Activated CD4-positive, alpha-beta T cell treated with anti-CD3 and anti-CD28 coated beads, Interleukin-2, amount 50 U/mL, for 16 hours (primary cell): ENCODE results near the gene S100A13.
A peak's percentile ranks its signal among the peaks of the same experiment; 100 is the strongest.

Experiments
- DNase-seq: peaks from one replicate; pipeline ENCODE4 v3.0.0-alpha.2; 2020

S100A13 gene

GRCh38 chr1:153624965-153625611, 2.2 kb downstream of the S100A13 start:
- DNase-seq = no peak

- no peak for DNase-seq
These were observed 4.2 kb downstream of the S100A13 start for GRCh38 chr1:153623101-153623500.

- no peak for DNase-seq
These were observed 8.1 kb downstream of the S100A13 start for GRCh38 chr1:153619171-153619570.

- DNase-seq = peak; percentile 82
These were observed 9.6 kb downstream of the S100A13 start for GRCh38 chr1:153617663-153618062.

DNA sequence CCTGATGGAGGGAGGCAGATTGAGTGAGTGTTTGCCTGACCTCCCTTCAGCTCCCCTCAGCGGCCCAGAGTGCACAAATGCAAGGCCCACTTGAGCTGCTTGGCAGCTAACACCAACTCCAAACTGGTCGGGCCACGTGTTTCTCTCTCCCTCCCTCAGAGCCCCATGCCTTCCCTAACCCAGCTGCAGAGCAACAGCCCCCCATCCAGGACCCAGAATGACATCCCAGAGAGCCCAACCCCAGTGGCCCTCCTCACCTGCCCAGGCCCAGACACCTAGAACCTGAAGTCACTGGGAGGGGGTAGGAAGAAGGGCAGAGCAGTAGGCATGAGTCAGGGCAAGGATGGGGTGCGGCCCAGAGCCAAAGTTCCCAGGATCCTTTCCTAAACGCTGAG, 10.4 kb downstream of the S100A13 start:
- no peak for DNase-seq

GRCh38 chr1:153616144-153616916, 11.0 kb downstream of the S100A13 start, which contains the start of gene S100A14:
S100A14 (minus strand) TSS chr1:153616325; CDS start chr1:153615858, 467 bp downstream.
- DNase-seq = no peak

DNA sequence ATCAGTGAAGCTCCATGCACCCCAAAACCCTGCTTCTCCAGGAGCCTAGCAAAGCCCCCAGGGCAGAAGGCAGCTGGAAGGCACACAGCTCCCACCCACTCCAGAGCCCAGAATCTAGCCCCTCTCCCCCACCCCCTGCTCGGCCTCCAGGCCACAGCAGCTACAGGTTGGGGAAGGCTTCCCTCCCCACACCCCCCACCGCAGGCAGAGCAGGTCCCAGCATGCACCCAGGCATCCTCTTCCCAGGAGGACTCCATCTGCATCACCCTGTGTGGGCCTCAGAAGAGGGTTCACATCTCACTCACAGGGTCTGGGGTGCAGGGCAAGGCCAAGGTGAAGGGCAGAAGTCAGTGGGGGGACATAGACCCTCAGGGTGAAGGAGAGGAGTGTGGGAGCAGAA, 11.9 kb downstream of the S100A13 start:
- no peak for DNase-seq

- no peak for DNase-seq
These were observed 12.4 kb downstream of the S100A13 start for GRCh38 chr1:153614906-153615305.

DNA sequence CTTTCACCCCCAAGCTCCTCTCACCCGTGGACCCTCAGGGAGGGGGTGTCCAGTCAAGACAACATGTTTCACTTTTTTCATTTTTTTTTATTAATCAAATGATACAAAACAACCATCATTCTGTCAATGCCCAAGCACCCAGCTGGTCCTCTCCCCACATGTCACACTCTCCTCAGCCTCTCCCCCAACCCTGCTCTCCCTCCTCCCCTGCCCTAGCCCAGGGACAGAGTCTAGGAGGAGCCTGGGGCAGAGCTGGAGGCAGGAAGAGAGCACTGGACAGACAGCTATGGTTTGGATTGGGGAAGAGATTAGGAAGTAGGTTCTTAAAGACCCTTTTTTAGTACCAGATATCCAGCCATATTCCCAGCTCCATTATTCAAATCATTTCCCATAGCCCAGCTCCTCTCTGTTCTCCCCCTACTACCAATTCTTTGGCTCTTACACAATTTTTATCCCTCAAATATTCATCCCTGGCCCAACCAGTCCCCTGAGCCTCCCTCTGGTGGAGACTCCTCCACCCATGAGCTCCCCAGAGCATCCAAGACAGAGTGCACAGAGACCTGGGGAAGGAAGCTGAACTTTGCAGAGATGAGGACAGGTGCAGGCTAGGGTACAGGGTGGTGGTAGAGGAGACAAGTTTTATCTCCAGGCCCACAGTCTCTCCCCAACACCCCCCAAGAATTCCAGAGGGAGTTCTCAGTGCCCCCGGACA, 13.0 kb downstream of the S100A13 start:
- no peak for DNase-seq

DNA sequence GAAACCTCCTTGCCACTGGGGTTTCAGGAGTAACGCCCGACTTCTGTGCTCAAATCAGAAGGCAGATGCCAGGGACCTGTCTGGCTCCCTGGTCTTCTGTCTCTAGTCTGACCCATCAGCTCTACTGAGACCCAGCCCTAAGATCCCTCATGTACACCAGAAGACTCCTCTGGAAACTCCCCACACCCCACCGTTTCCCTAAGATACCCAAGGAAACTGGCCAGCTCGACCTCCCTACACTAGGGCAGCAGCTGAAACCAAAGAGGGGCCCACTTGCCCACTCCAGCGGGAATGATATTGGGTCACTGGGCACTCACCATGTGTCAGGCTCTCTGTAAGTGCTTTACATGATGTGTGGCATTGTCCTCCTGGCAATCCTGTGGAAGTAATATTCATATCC, 13.9 kb downstream of the S100A13 start:
- no peak for DNase-seq

GRCh38 chr1:153612755-153613331, 14.5 kb downstream of the S100A13 start, which contains the start of gene S100A16:
S100A16 (minus strand) TSS chr1:153613137; CDS start chr1:153608151, 4,986 bp downstream.
- no peak for DNase-seq

DNA sequence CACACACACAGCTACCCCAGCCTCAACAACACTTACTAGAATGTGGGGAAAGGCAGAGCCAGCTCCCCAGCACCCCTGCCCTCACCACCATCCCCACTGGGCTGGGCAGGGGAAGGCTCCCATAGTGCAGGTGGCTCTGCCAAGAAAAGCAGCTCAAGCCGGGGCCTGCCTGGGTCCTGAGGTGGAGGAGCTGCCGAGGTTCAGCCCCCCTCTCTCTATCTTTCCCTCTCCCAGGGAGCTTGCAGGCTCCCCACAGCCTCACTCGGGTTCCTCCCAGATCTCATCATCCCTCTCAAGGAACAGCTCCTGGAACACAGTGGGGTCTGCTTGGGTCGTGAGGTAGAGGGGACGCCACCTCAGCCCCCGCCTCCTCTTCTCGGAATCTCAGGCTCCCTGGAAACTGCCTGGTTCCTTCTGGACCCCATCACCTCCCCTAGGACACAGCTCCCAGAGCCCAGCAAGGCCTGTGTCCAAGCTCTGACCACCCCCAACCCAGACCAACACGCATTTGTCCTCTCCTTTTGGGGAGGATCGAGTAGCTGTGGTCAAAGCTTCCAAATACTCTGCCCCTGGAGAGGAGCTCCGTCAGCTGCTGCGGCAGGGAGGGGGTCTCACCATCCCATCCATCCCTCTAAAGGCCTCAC, 15.1 kb downstream of the S100A13 start:
- no peak for DNase-seq

DNA sequence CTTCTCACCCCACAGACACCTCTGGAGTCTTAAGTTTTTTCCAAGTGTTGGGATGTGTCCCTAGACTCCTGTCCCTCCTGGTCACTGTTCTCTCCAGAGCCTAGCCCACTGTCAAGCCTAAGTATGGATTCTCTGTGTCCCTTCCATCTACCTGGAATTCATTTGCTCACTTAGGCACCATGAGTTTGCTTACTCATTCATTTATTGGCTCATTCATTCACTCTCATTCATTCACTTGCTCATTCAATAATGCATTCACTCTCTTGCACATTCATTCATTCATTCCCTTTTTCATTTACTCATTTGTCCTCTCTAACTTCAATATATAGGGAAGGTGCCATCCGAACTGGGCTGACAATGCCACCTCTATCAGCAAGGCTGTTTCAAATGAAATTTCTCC, 15.9 kb downstream of the S100A13 start:
- DNase-seq = no peak

DNA sequence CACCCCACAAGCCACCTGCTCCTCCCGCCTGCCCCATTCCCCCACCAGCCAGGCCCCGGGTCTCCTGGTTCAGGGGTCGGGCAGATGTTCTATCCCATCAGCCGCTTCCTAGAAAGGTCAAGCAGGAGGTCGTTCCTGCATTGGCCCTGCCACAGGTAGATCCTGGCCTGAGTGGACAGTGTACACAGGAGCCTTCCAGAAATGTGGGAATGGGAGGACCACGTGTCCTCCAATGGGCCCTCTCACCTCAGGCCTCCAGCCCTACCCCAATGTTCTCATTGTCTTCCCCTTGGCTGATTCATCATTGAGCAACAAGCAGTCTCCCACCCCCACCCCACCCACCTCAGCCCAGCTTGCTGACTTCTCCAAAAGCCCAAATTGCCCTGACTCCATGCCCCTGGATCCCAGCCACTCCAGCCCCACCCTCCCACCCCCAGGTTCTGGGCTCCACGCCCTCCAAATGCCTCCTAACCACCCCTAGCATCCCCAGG, 16.4 kb downstream of the S100A13 start:
- no peak for DNase-seq

DNA sequence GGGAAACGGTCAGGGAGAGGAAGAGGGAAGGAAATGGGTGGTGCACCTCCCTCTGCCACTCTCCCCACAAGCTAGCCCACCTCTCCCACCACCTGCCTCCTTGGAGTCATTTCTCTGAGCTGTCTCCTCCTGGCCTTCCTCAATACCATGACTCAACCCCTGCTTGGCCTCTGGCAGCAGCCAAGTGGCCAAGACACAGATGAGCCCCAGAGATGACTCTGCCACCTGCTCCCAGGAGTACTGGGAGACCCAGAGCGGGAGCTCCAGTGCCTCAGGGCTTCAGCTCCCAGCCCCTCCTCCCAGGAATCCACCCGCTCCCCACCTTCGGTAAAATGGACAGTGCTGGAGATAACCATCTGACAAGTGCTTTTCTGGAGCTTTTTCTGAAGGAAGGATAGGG, 17.0 kb downstream of the S100A13 start:
- DNase-seq = no peak

DNA sequence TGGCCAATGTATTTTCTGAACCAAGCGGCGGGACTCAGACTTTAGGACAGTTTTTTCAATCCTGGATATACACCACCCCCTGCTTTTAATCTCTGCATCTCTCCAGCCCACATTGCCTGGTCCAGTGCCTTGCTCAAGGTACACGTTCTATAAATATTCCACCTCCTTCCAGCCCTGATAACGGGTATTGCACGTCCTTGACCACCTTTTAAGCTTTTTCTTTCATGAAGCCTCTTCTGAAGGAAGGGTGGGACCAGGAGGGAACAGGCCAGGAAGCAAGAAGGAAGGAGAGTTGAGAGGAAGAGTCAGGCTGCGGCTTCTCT, 17.8 kb downstream of the S100A13 start:
- no peak for DNase-seq

DNA sequence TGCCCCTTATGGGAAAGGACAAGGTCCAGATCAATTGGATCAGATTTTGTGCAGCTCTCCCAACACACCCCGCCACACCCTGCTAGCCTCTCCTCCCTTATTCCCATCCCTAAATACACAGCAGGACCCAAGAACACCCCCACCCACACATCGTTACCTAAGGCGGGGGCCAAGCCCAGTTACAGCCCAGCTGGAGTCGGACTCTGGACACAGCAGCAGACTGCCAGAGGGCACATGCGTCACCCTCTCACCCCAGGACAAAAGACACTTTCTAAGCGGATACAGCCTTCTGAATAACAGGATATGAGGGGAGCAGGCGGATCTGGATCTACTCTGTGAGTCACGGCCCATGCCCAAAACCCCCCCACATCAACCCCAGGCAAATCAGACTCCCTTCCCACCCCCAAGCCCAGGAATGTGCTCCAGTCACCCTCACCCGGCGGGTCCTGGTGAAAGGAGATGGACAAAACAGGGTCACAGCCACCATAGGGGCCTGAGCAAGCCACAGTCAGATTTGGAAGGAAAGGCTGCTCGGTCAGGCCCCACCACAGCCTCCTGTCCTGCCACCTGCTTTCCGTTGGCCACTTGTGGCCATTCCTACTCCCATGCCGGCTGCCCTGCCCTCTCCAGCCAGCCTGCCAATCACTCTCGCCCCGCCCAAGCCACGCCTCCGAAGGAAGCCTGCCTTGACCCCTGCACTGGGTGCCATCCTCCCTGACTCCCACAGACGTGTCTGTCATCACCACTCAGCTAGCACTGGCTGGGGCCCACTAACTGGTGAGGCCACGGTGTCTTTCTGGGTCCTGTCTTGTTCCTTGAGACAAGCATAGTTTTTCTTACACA, 18.3 kb downstream of the S100A13 start:
- DNase-seq = no peak

DNA sequence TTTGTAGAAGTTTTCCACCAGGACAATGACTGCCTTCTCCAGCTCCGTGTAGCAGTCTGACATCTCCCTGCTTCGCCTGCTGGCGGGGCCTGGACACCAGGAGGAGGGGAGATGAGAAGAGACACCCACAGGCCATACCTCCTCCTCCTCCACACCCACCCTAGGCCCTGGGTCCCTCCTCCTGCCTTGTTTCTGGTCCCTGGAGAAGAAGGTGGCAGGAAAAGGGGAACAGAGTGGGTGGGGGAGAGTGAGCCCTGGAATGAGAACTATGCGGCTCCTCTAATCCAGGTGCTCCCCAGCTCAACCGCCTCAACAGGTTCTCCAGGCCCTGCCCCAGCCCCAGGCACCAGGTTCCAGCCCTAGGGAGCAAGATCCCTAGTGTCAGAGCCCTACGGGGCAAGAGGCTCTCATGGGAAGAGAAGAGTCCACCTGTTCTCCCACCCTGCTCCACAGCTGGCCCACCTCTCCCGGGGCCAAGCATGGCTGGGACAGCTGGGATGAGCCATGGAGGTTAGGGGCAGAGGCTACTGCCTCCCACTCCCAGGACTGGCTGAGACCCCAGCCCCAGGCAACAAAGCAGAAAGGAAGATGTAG, 19.1 kb downstream of the S100A13 start:
- no peak for DNase-seq

DNA sequence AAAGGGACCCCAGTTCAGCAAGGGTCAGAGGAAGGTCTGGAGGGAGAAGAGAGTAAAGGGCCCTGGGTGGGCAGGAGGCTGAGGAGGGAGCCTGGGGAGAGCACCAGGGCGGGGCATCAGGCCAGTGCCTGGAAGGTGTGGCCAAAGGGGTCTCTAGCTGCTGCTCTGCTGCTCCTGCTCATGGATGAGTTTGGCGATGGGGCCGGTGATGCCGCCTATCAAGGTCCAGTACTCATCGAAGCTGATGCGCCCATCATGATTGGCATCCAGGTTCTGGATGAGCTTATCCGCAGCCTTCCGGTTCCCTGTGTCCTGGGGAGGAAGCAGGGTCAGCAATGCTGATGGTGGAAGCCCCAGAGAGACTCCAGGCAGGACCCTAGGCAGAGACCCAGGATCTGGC, 19.9 kb downstream of the S100A13 start:
- no peak for DNase-seq

DNA sequence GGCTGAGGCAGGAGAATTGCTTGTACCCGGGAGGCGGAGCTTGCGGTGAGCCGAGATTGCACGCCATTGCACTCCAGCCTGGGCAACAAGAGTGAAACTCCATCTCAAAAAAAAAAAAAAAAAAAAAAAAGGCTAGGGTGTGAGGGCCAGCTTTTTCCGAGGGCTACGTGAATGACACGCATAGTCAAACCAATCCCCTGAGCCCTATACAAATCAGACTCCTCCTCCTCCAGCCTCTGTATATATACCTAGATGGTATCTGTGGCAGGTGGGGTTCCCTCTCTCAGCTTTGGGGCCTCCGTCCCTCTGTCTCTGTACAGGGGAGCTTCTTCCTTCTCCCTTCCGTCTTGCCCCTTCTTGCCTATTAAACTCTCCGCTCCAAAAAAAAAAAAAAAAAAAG, 21.1 kb downstream of the S100A13 start:
- DNase-seq = no peak

GRCh38 chr1:153602749-153603148, 24.6 kb downstream of the S100A13 start:
- no peak for DNase-seq

GRCh38 chr1:153599847-153600246, 27.5 kb downstream of the S100A13 start:
- DNase-seq = no peak
